IMR-90 (cell line): ENCODE measurements around the gene HIVEP3. TPM values are rescaled to one million over a fixed set of nuclear protein-coding genes. Genes with fewer than 3 reads are reported as not detected.

Experiments used
- ATAC-seq: fragments of 200-7000 bp; cut with Tn5 transposase; 2 replicates; pipeline ENCODE4 v1.9.1; 2020; ENCODE audit warnings: low read depth, mild to moderate bottlenecking, moderate library complexity
- BruUV-seq: library from RNA; stranded (reverse); fragments of 400-500 nt; replicated peaks from 2 replicates; lab custom pipeline; 2021; lab: Mats Ljungman, UMichigan
- CTCF ChIA-PET: fragments of 300-600 bp; formaldehyde crosslinking; extraction: SDS; loops from one replicate; lab custom pipeline; 2021; ENCODE audit warnings: antibody characterized with exemption; lab: Yijun Ruan, JAX
- POLR2A ChIA-PET: fragments of 300-600 bp; sonication (Branson Sonifier 250); formaldehyde crosslinking; loops from one replicate; lab custom pipeline; 2022; ENCODE audit warnings: antibody characterized with exemption; ENCODE audit not compliant: unreplicated experiment; lab: Charles Lee
- DNase-seq: peaks from one replicate; pipeline ENCODE4 v3.0.0; 2013
- H2AFZ ChIP-seq: replicated peaks from 2 replicates; pipeline ENCODE3; 2013; ENCODE audit warnings: low read length, mild to moderate bottlenecking; ENCODE audit not compliant: poor library complexity
- H2AK5ac ChIP-seq: 2 replicates; pipeline ENCODE4 v1.6.1; 2013; ENCODE audit warnings: low read depth, low read length, inconsistent platforms
- H2AK9ac ChIP-seq: replicated peaks from 2 replicates; pipeline ENCODE3; 2013; ENCODE audit warnings: mild to moderate bottlenecking, low read depth, low read length, moderate library complexity; ENCODE audit not compliant: poor library complexity
- H2BK120ac ChIP-seq: 2 replicates; pipeline ENCODE4 v1.6.1; 2013; ENCODE audit warnings: low read depth, low read length, inconsistent platforms
- H2BK15ac ChIP-seq: 3 replicates; pipeline ENCODE4 v1.6.1; 2013; ENCODE audit warnings: low read depth, low read length, inconsistent platforms
- H2BK20ac ChIP-seq: 2 replicates; pipeline ENCODE4 v1.6.1; 2013; ENCODE audit warnings: low read depth, mild to moderate bottlenecking, inconsistent platforms, low read length, moderate library complexity
- H2BK5ac ChIP-seq: 2 replicates; pipeline ENCODE4 v1.6.1; 2013; ENCODE audit warnings: mild to moderate bottlenecking, low read depth, low read length, inconsistent platforms; ENCODE audit not compliant: poor library complexity, severe bottlenecking
- H3K14ac ChIP-seq: replicated peaks from 2 replicates; pipeline ENCODE4 v1.6.1; 2013; ENCODE audit warnings: low read depth, low read length, inconsistent platforms
- H3K18ac ChIP-seq: 2 replicates; pipeline ENCODE4 v1.6.1; 2013; ENCODE audit warnings: low read depth, low read length, control low read depth
- H3K23ac ChIP-seq: 2 replicates; pipeline ENCODE4 v1.6.1; 2013; ENCODE audit warnings: low read depth, low read length, inconsistent platforms
- H3K27ac ChIP-seq: 2 replicates; pipeline ENCODE4 v1.5.1; 2013; ENCODE audit warnings: mild to moderate bottlenecking, control low read depth, low read length; ENCODE audit not compliant: insufficient read depth
- H3K27me3 ChIP-seq: 2 replicates; pipeline ENCODE4 v1.6.1; 2013; ENCODE audit warnings: low read length; ENCODE audit not compliant: control insufficient read depth, insufficient read depth
- H3K36me3 ChIP-seq: 2 replicates; pipeline ENCODE4 v1.6.1; 2013; ENCODE audit warnings: low read length, mixed read lengths; ENCODE audit not compliant: control insufficient read depth, insufficient read depth
- H3K4ac ChIP-seq: 2 replicates; pipeline ENCODE4 v1.6.1; 2013; ENCODE audit warnings: low read depth, low read length, inconsistent platforms
- H3K4me1 ChIP-seq: 2 replicates; pipeline ENCODE4 v1.6.1; 2013; ENCODE audit warnings: low read length, mixed read lengths; ENCODE audit not compliant: control insufficient read depth, insufficient read depth
- H3K4me2 ChIP-seq: 2 replicates; pipeline ENCODE4 v1.6.1; 2013; ENCODE audit warnings: low read depth, mild to moderate bottlenecking, control low read depth, low read length, moderate library complexity
- H3K4me3 ChIP-seq: 2 replicates; pipeline ENCODE4 v1.5.1; 2013; ENCODE audit warnings: low read depth, mild to moderate bottlenecking, control low read depth, low read length, moderate library complexity; ENCODE audit not compliant: insufficient read depth
- H3K56ac ChIP-seq: 2 replicates; pipeline ENCODE4 v1.6.1; 2013; ENCODE audit warnings: low read length, inconsistent platforms; ENCODE audit not compliant: insufficient read depth; ENCODE audit errors: extremely low read depth
- H3K79me1 ChIP-seq, 2 experiments: 2 replicates each; pipeline ENCODE4 v1.6.1; 2013; ENCODE audit warnings: low read length in 2 of 2, inconsistent platforms in 1 of 2, low read depth in 1 of 2
- H3K9ac ChIP-seq: 2 replicates; pipeline ENCODE4 v1.6.1; 2013; ENCODE audit warnings: low read depth, low read length, control low read depth
- H3K9me1 ChIP-seq: 2 replicates; pipeline ENCODE4 v1.6.1; 2013; ENCODE audit warnings: low read length, inconsistent platforms; ENCODE audit not compliant: insufficient read depth
- H3K9me3 ChIP-seq: 2 replicates; pipeline ENCODE4 v1.6.1; 2013; ENCODE audit warnings: low read length; ENCODE audit not compliant: control insufficient read depth, insufficient read depth
- H4K20me1 ChIP-seq: 2 replicates; pipeline ENCODE4 v1.6.1; 2013; ENCODE audit warnings: low read length, inconsistent platforms; ENCODE audit not compliant: insufficient read depth
- H4K5ac ChIP-seq: 2 replicates; pipeline ENCODE4 v1.6.1; 2013; ENCODE audit warnings: mild to moderate bottlenecking, low read depth, low read length, control low read depth
- H4K8ac ChIP-seq, 2 experiments: 2 replicates each; pipeline ENCODE4 v1.6.1; 2013; ENCODE audit warnings: low read depth in 2 of 2, low read length in 2 of 2, control low read depth in 1 of 2, inconsistent platforms in 1 of 2
- H4K91ac ChIP-seq: 2 replicates; pipeline ENCODE4 v1.6.1; 2013; ENCODE audit warnings: low read depth, low read length, inconsistent platforms; ENCODE audit not compliant: insufficient read depth
- BHLHE40 ChIP-seq: fragments of 150-350 bp; IDR thresholded peaks from 2 replicates; pipeline ENCODE4 v1.6.1; 2016; ENCODE audit warnings: mild to moderate bottlenecking, low read depth, low read length
- CHD1 ChIP-seq: IDR thresholded peaks from 2 replicates; pipeline ENCODE4 v1.6.1; 2012; ENCODE audit warnings: low read depth, low read length, improper control_type of control experiment
- FOS ChIP-seq: fragments of 150-350 bp; IDR thresholded peaks from 2 replicates; pipeline ENCODE4 v1.6.1; 2016; ENCODE audit warnings: low read depth, low read length
- MAFK ChIP-seq: IDR thresholded peaks from 2 replicates; pipeline ENCODE4 v1.6.1; 2012; ENCODE audit warnings: low read depth, low read length, improper control_type of control experiment
- MAZ ChIP-seq: IDR thresholded peaks from 2 replicates; pipeline ENCODE4 v1.6.1; 2012; ENCODE audit warnings: low read depth, mild to moderate bottlenecking, low read length, improper control_type of control experiment, moderate library complexity, borderline replicate concordance
- MXI1 ChIP-seq: IDR thresholded peaks from 2 replicates; pipeline ENCODE4 v1.6.1; 2012; ENCODE audit warnings: low read depth, mild to moderate bottlenecking, low read length, moderate library complexity, borderline replicate concordance
- NFE2L2 ChIP-seq: fragments of 150-350 bp; IDR thresholded peaks from 2 replicates; pipeline ENCODE4 v1.6.1; 2016; ENCODE audit warnings: low read depth, mild to moderate bottlenecking, low read length
- POLR2A ChIP-seq: IDR thresholded peaks from 2 replicates; pipeline ENCODE4 v1.6.1; 2012; ENCODE audit warnings: mild to moderate bottlenecking, low read depth, low read length
- RAD21 ChIP-seq: IDR thresholded peaks from 2 replicates; pipeline ENCODE4 v1.6.1; 2012; ENCODE audit warnings: low read length, improper control_type of control experiment
- RCOR1 ChIP-seq: IDR thresholded peaks from 2 replicates; pipeline ENCODE4 v1.6.1; 2012; ENCODE audit warnings: mild to moderate bottlenecking, low read length, improper control_type of control experiment; ENCODE audit not compliant: insufficient replicate concordance
- RFX5 ChIP-seq: IDR thresholded peaks from 2 replicates; pipeline ENCODE4 v1.8.0; 2012; ENCODE audit warnings: low read depth, mild to moderate bottlenecking, low read length, moderate library complexity
- SMC3 ChIP-seq: fragments of 150-350 bp; IDR thresholded peaks from 2 replicates; pipeline ENCODE4 v1.6.1; 2016; ENCODE audit warnings: low read depth, mild to moderate bottlenecking, antibody characterized with exemption, low read length, moderate library complexity
- WGBS, 2 experiments: methylation state at CpG; one replicate each; pipeline versions ENCODE4 v1.1.5 to v1.1.7; 2013; ENCODE audit warnings: missing lambda C conversion rate in 2 of 2; ENCODE audit not compliant: insufficient read length in 1 of 2; ENCODE audit errors: extremely low coverage in 2 of 2; 5-methylcytosine and 5-hydroxymethylcytosine counted together
- dilution Hi-C: fragments of 300-500 bp; cut with HindIII; formaldehyde crosslinking; loops from one replicate; pipeline ENCODE4 v1.14.3; 2018; ENCODE audit warnings: low sequenced_read_pairs; ENCODE audit not compliant: unreplicated experiment
- in situ Hi-C: fragments of 300-500 bp; cut with MboI; formaldehyde crosslinking; loops from 3 replicates; pipeline ENCODE4 v1.14.3; 2019; ENCODE audit warnings: low sequenced_read_pairs, inconsistent platforms, mixed read lengths
- intact Hi-C: fragments of 100-400 bp; cut with micrococcal nuclease; formaldehyde crosslinking; loops from 2 replicates; pipeline ENCODE4 v1.10.0; 2022
- polyA plus RNA-seq, 3 experiments: library from polyadenylated mRNA; depleted of rRNA; stranded (reverse); fragments of >200 nt; gene quantifications; 2 replicates each; pipeline ENCODE4 v1.2.3, GENCODE V29; 2012; ENCODE audit warnings: low replicate concordance in 1 of 3
- total RNA-seq: library from RNA; depleted of rRNA; stranded (reverse); fragments of >200 nt; gene quantifications from 2 replicates; pipeline ENCODE4 v1.2.3, GENCODE V29; 2012
- TF ChIP-seq, protein P1 (sequence below): fragments of 150-350 bp; IDR thresholded peaks from 2 replicates; pipeline ENCODE4 v1.6.1; 2017; ENCODE audit warnings: mild to moderate bottlenecking, antibody characterized with exemption, low read length, low read depth
- TF ChIP-seq, protein P2 (sequence below): conservative IDR thresholded peaks from 2 replicates; pipeline ENCODE4 v1.5.1; 2012; ENCODE audit warnings: mild to moderate bottlenecking, low read depth, low read length, improper control_type of control experiment
- TF ChIP-seq, protein P3 (sequence below): fragments of 150-350 bp; IDR thresholded peaks from 2 replicates; pipeline ENCODE4 v1.6.1; 2016; ENCODE audit warnings: low read depth, mild to moderate bottlenecking, low read length, moderate library complexity, borderline replicate concordance

HIVEP3 gene
- total and polyA plus RNA-seq, 2 of the 4 experiments (the other 2 are of a cell fraction) = 1.4 to 4.0 TPM

DNA sequence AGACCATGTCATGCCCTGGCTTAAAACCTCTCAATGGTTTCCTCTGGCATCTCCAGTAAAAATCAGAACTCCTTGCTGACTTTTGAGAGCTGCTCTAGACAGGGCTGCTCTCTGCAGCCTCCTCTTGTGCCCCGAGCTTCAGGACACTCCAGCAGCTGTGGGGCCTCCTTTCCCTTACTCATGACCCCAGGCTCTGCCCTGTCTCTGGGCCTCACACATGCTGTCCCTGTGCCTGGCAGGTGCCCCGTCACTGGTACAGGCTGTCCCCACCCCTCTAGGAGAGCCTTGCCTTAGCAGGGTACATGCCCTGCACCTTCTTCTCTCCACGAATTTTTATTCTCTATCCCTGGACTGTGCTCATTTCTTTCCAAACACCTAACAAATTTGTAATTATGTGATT lies 43.2 kb downstream of the HIVEP3 start:
- no peak overlapping the region for H2AFZ ChIP-seq
- TF ChIP-seq, protein P1, sequence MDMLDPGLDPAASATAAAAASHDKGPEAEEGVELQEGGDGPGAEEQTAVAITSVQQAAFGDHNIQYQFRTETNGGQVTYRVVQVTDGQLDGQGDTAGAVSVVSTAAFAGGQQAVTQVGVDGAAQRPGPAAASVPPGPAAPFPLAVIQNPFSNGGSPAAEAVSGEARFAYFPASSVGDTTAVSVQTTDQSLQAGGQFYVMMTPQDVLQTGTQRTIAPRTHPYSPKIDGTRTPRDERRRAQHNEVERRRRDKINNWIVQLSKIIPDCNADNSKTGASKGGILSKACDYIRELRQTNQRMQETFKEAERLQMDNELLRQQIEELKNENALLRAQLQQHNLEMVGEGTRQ = no peak
- no peak for TF ChIP-seq NFE2L2
- TF ChIP-seq CHD1 = no peak
- TF ChIP-seq POLR2A = no peak
- TF ChIP-seq MAFK = no peak
- no peak for TF ChIP-seq MXI1
- no peak for TF ChIP-seq RFX5
- no peak for TF ChIP-seq FOS
- TF ChIP-seq MAZ = no peak
- TF ChIP-seq, protein P2, sequence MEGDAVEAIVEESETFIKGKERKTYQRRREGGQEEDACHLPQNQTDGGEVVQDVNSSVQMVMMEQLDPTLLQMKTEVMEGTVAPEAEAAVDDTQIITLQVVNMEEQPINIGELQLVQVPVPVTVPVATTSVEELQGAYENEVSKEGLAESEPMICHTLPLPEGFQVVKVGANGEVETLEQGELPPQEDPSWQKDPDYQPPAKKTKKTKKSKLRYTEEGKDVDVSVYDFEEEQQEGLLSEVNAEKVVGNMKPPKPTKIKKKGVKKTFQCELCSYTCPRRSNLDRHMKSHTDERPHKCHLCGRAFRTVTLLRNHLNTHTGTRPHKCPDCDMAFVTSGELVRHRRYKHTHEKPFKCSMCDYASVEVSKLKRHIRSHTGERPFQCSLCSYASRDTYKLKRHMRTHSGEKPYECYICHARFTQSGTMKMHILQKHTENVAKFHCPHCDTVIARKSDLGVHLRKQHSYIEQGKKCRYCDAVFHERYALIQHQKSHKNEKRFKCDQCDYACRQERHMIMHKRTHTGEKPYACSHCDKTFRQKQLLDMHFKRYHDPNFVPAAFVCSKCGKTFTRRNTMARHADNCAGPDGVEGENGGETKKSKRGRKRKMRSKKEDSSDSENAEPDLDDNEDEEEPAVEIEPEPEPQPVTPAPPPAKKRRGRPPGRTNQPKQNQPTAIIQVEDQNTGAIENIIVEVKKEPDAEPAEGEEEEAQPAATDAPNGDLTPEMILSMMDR = no peak
- TF ChIP-seq, protein P3, sequence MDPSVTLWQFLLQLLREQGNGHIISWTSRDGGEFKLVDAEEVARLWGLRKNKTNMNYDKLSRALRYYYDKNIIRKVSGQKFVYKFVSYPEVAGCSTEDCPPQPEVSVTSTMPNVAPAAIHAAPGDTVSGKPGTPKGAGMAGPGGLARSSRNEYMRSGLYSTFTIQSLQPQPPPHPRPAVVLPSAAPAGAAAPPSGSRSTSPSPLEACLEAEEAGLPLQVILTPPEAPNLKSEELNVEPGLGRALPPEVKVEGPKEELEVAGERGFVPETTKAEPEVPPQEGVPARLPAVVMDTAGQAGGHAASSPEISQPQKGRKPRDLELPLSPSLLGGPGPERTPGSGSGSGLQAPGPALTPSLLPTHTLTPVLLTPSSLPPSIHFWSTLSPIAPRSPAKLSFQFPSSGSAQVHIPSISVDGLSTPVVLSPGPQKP = no peak
- no peak for TF ChIP-seq RCOR1
- no peak for TF ChIP-seq BHLHE40
- no peak for TF ChIP-seq SMC3
- no peak for TF ChIP-seq RAD21
- no peaks in the 10 kb centered on the region for H3K9me1 ChIP-seq
- H3K79me1 ChIP-seq = no peaks in the 10 kb centered on the region; a peak in 1 of 4 replicates
- H2BK5ac ChIP-seq = no peak overlapping the region
- H2AK5ac ChIP-seq = no peak overlapping the region
- no peak overlapping the region for H3K14ac ChIP-seq
- no TSS peak for BruUV-seq
- no peak overlapping the region for H2AK9ac ChIP-seq
- no peak overlapping the region for H4K5ac ChIP-seq
- no peak overlapping the region for H4K91ac ChIP-seq
- DNase-seq (no peak), ATAC-seq (peak; percentile 6; the same call in 1 of the 2 replicates)
- H3K27me3 ChIP-seq = peaks cover 1% of the 10 kb centered on the region; the same call in 1 of the 2 replicates
- in situ Hi-C loops (no loop called here), dilution Hi-C loops (no loop called here), intact Hi-C loops (no loop called here)
- WGBS, 2 experiments = 76% methylated on average over 2 of the region's 3 CpGs; no CpG with 5 or more reads in 1 of the 2 experiments
- no peak overlapping the region for H3K4me3 ChIP-seq
- H3K56ac ChIP-seq = no peak overlapping the region
- no peaks in the 10 kb centered on the region for H3K9me3 ChIP-seq
- no peak overlapping the region for H2BK15ac ChIP-seq
- H3K4me1 ChIP-seq = peaks cover 3% of the 10 kb centered on the region
- H3K18ac ChIP-seq = no peak overlapping the region
- POLR2A ChIA-PET = no interaction called here
- H3K36me3 ChIP-seq = no peaks in the 10 kb centered on the region
- H2BK120ac ChIP-seq = no peak overlapping the region
- no peak overlapping the region for H3K27ac ChIP-seq
- no peak overlapping the region for H3K23ac ChIP-seq
- no peak overlapping the region for H2BK20ac ChIP-seq
- no peak overlapping the region for H3K4me2 ChIP-seq
- CTCF ChIA-PET = no interaction called here
- H3K9ac ChIP-seq = no peak overlapping the region
- no peaks in the 10 kb centered on the region for H4K20me1 ChIP-seq
- no peak overlapping the region for H3K4ac ChIP-seq
- no peak overlapping the region for H4K8ac ChIP-seq
